ENCODE data around the gene CYB561D2. TPM values are rescaled to one million over a fixed set of nuclear protein-coding genes. Genes with fewer than 3 reads are reported as not detected.

The CYB561D2 gene
- total RNA-seq, 3 donors from 2014 or later (not counting 1 experiment from before 2014, with no cell fraction given) = 39.6 to 54.0 (median 50.5) TPM

DNA sequence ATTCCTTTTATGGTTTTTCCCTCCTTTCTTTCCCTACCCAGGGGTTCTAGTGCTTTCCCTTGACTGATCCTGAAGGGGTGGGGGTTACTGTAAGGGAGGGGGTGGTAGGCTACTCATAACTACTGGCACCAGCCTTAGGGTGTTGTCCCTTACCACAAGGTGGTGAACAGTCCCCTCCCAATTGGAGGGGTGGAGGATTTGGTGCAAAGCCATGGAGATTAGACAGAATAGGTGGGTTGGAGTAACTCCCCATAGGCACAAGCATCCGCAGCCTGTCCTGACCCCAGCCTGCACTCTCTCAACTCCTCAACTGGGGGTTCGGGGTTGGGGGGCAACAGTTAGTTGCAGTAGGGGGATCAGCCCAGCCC is 25.6 kb upstream of the CYB561D2 start:
- no peaks in the 10 kb centered on the region for H3K9me3 Mint-ChIP-seq
- no peaks in the 10 kb centered on the region for H3K9me3 ChIP-seq (ENCODE audit: control insufficient read depth, insufficient read depth, low read length)
- no peaks in the 10 kb centered on the region for H3K36me3 Mint-ChIP-seq
- peaks cover 46% of the 10 kb centered on the region for H3K4me1 ChIP-seq (ENCODE audit: control insufficient read depth, insufficient read depth, low read length)
- ATAC-seq = no peak
- peaks cover 10 to 44% of the 10 kb centered on the region in 2 donors for H3K4me1 Mint-ChIP-seq
- WGBS (ENCODE audit: insufficient coverage) = 100% methylated on average over 1 of the region's 2 CpGs
- no peaks in the 10 kb centered on the region for H3K27me3 Mint-ChIP-seq (ENCODE audit: low read depth in 2 of 2)
- H3K36me3 ChIP-seq (ENCODE audit: control insufficient read depth, insufficient read depth, low read length) = peaks cover 17% of the 10 kb centered on the region
- no peak for DNase-seq
- no peak overlapping the region for H3K4me3 ChIP-seq (ENCODE audit: low read length)
- no peaks in the 10 kb centered on the region for H3K27me3 ChIP-seq (ENCODE audit: control insufficient read depth, insufficient read depth, low read length)
- H3K27ac Mint-ChIP-seq = peak overlapping the region; percentile 38 to 52
- intact Hi-C loops (cut with micrococcal nuclease) = no loop called here
- H3K27ac ChIP-seq (ENCODE audit: low read length) = no peak overlapping the region
- H3K4me3 Mint-ChIP-seq = peak overlapping the region; percentile 28
- TF ChIP-seq CTCF (IDR thresholded peaks at IDR 0.05) = no peak

- no peak for TF ChIP-seq CTCF (IDR thresholded peaks at IDR 0.05)
Observed at GRCh38 chr3:50325497-50326181, 25.0 kb upstream of the CYB561D2 start.

GRCh38 chr3:50326182-50326541 is 24.5 kb upstream of the CYB561D2 start:
- no peak for ATAC-seq
- Mint-ChIP-seq H3K9me3 (no peaks in the 10 kb centered on the region), H3K27ac (no peak overlapping the region), H3K4me1 (peaks cover 10 to 36% of the 10 kb centered on the region in 2 donors), H3K4me3 (peak overlapping the region; percentile 17), H3K27me3 (ENCODE audit: low read depth in 2 of 2) (no peaks in the 10 kb centered on the region), H3K36me3 (no peaks in the 10 kb centered on the region)
- Histone ChIP-seq H3K27ac (ENCODE audit: low read length) (no peak overlapping the region), H3K4me1 (ENCODE audit: control insufficient read depth, insufficient read depth, low read length) (peaks cover 38% of the 10 kb centered on the region), H3K36me3 (ENCODE audit: control insufficient read depth, insufficient read depth, low read length) (peaks cover 28% of the 10 kb centered on the region), H3K9me3 (ENCODE audit: control insufficient read depth, insufficient read depth, low read length) (no peaks in the 10 kb centered on the region), H3K27me3 (ENCODE audit: control insufficient read depth, insufficient read depth, low read length) (no peaks in the 10 kb centered on the region), H3K4me3 (ENCODE audit: low read length) (no peak overlapping the region)
- 86% methylated on average over 8 of the region's 8 CpGs for whole genome bisulfite sequencing (ENCODE audit: insufficient coverage)
- intact Hi-C loops (cut with micrococcal nuclease) = no loop called here
- no peak for DNase-seq
- no peak for TF ChIP-seq CTCF (IDR thresholded peaks at IDR 0.05)

More at GRCh38 chr3:50325497-50326181, 25.0 kb upstream of the CYB561D2 start:
- DNase-seq (no peak), ATAC-seq (no peak)
- intact Hi-C loops (cut with micrococcal nuclease) = no loop called here
- Histone ChIP-seq H3K4me3 (ENCODE audit: low read length) (no peak overlapping the region), H3K36me3 (ENCODE audit: control insufficient read depth, insufficient read depth, low read length) (peaks cover 22% of the 10 kb centered on the region), H3K4me1 (ENCODE audit: control insufficient read depth, insufficient read depth, low read length) (peaks cover 41% of the 10 kb centered on the region), H3K27me3 (ENCODE audit: control insufficient read depth, insufficient read depth, low read length) (no peaks in the 10 kb centered on the region), H3K9me3 (ENCODE audit: control insufficient read depth, insufficient read depth, low read length) (no peaks in the 10 kb centered on the region), H3K27ac (ENCODE audit: low read length) (no peak overlapping the region)
- WGBS (ENCODE audit: insufficient coverage) = 94% methylated on average over 11 of the region's 11 CpGs
- no peaks in the 10 kb centered on the region for H3K27me3 Mint-ChIP-seq (ENCODE audit: low read depth in 2 of 2)
- H3K4me3 Mint-ChIP-seq = no peak overlapping the region
- H3K27ac Mint-ChIP-seq = no peak overlapping the region
- peaks cover 10 to 39% of the 10 kb centered on the region in 2 donors for H3K4me1 Mint-ChIP-seq
- no peaks in the 10 kb centered on the region for H3K36me3 Mint-ChIP-seq
- H3K9me3 Mint-ChIP-seq = no peaks in the 10 kb centered on the region

GRCh38 chr3:50327129-50327528 is 23.5 kb upstream of the CYB561D2 start:
- Histone ChIP-seq H3K9me3 (ENCODE audit: control insufficient read depth, insufficient read depth, low read length) (no peaks in the 10 kb centered on the region), H3K4me3 (ENCODE audit: low read length) (no peak overlapping the region), H3K36me3 (ENCODE audit: control insufficient read depth, insufficient read depth, low read length) (peaks cover 37% of the 10 kb centered on the region), H3K27ac (ENCODE audit: low read length) (no peak overlapping the region), H3K27me3 (ENCODE audit: control insufficient read depth, insufficient read depth, low read length) (no peaks in the 10 kb centered on the region), H3K4me1 (ENCODE audit: control insufficient read depth, insufficient read depth, low read length) (peaks cover 38% of the 10 kb centered on the region)
- no peak for TF ChIP-seq CTCF (IDR thresholded peaks at IDR 0.05)
- Mint-ChIP-seq H3K36me3 (no peaks in the 10 kb centered on the region), H3K27ac (peak overlapping the region; percentile 85 to 87), H3K27me3 (ENCODE audit: low read depth in 2 of 2) (no peaks in the 10 kb centered on the region), H3K4me3 (peak overlapping the region; percentile 85), H3K9me3 (no peaks in the 10 kb centered on the region), H3K4me1 (peaks cover 10 to 38% of the 10 kb centered on the region in 2 donors)
- ATAC-seq = no peak
- no peak for DNase-seq
- 98% methylated on average over 3 of the region's 4 CpGs for WGBS (ENCODE audit: insufficient coverage)
- intact Hi-C loops (cut with micrococcal nuclease) = no loop called here
